Astrocyte (in vitro differentiated cells and primary cell): Measurements from ENCODE around the gene PHOSPHO2.

Experiments
- CTCF ChIP-seq: IDR thresholded peaks from 2 replicates; pipeline ENCODE4 v1.5.1; 2011; ENCODE audit warnings: low read depth, mild to moderate bottlenecking, inconsistent platforms, low read length, moderate library complexity; ENCODE audit not compliant: insufficient read depth
- EZH2 ChIP-seq: IDR thresholded peaks from 2 replicates; pipeline ENCODE4 v1.6.1; 2012; ENCODE audit warnings: mild to moderate bottlenecking, low read length, inconsistent platforms; ENCODE audit not compliant: insufficient read depth

GRCh38 chr2:169672406-169672805 is 21.9 kb upstream of the PHOSPHO2 start:
- TF ChIP-seq CTCF (no peak), EZH2 (no peak)
